ENCODE results near the gene FZD1. TPM values are rescaled to one million over a fixed set of nuclear protein-coding genes. Genes with fewer than 3 reads are reported as not detected.

Gene FZD1
- total RNA-seq, 1 donor from 2014 or later = 24.3 TPM

- no peak for DNase-seq (ENCODE audit: low spot score)
- Mint-ChIP-seq H3K4me3 (ENCODE audit: unreplicated experiment) (no peak overlapping the region), H3K27me3 (ENCODE audit: low read depth) (no peaks in the 10 kb centered on the region), H3K4me1 (ENCODE audit: low read depth) (no peaks in the 10 kb centered on the region), H3K9me3 (ENCODE audit: low read depth) (peaks cover 8% of the 10 kb centered on the region), H3K36me3 (ENCODE audit: low read depth) (peaks cover 2% of the 10 kb centered on the region), H3K27ac (ENCODE audit: unreplicated experiment) (no peak overlapping the region)
- TF ChIP-seq CTCF (IDR thresholded peaks at IDR 0.05) = no peak
Measured at GRCh38 chr7:91230503-91230902, 33.7 kb upstream of the FZD1 start.

- no peaks in the 10 kb centered on the region for H3K9me3 Mint-ChIP-seq (ENCODE audit: low read depth)
- H3K36me3 Mint-ChIP-seq (ENCODE audit: low read depth) = no peaks in the 10 kb centered on the region
- no peak for DNase-seq (ENCODE audit: low spot score)
- no peak for TF ChIP-seq CTCF (IDR thresholded peaks at IDR 0.05)
- no peak overlapping the region for H3K27ac Mint-ChIP-seq (ENCODE audit: unreplicated experiment)
- H3K4me1 Mint-ChIP-seq (ENCODE audit: low read depth) = no peaks in the 10 kb centered on the region
- H3K4me3 Mint-ChIP-seq (ENCODE audit: unreplicated experiment) = no peak overlapping the region
- H3K27me3 Mint-ChIP-seq (ENCODE audit: low read depth) = no peaks in the 10 kb centered on the region
Measured at GRCh38 chr7:91233212-91233611, 31.0 kb upstream of the FZD1 start.

- H3K27me3 Mint-ChIP-seq (ENCODE audit: low read depth) = no peaks in the 10 kb centered on the region
- H3K27ac Mint-ChIP-seq (ENCODE audit: unreplicated experiment) = no peak overlapping the region
- no peak for TF ChIP-seq CTCF (IDR thresholded peaks at IDR 0.05)
Measured at GRCh38 chr7:91235211-91235832, 28.9 kb upstream of the FZD1 start.

DNA sequence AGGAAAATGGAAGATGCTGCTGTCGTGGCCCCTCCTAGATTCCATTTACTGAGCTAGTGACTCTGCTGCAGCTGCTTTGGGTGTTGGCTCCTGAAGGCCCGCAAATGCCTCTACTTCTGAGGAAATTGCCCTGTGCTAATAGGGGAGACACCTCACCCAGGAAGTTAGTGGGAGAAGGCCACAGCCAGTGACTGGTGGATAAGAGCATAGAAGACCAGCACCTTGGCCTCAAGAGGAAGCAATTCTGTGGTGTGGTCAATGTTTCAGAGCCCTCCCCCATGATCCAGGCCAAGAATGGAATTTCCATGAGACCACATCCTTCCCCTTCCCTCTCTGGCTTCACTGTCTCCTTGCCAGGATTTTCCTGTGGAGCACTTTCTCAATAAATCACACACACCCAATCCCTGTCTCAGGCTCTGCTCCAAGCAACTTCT lies 25.0 kb upstream of the FZD1 start:
- no peak for TF ChIP-seq CTCF (IDR thresholded peaks at IDR 0.05)
- Mint-ChIP-seq H3K27me3 (ENCODE audit: low read depth) (no peaks in the 10 kb centered on the region), H3K4me3 (ENCODE audit: unreplicated experiment) (no peak overlapping the region), H3K4me1 (ENCODE audit: low read depth) (peaks cover 30% of the 10 kb centered on the region), H3K36me3 (ENCODE audit: low read depth) (no peaks in the 10 kb centered on the region), H3K9me3 (ENCODE audit: low read depth) (peaks cover 2% of the 10 kb centered on the region), H3K27ac (ENCODE audit: unreplicated experiment) (peak overlapping the region; percentile 49)
- DNase-seq (ENCODE audit: low spot score) = no peak

More at GRCh38 chr7:91235211-91235832, 28.9 kb upstream of the FZD1 start:
- DNase-seq (ENCODE audit: low spot score) = no peak
- Mint-ChIP-seq H3K9me3 (ENCODE audit: low read depth) (peaks cover 2% of the 10 kb centered on the region), H3K36me3 (ENCODE audit: low read depth) (no peaks in the 10 kb centered on the region), H3K4me3 (ENCODE audit: unreplicated experiment) (no peak overlapping the region), H3K4me1 (ENCODE audit: low read depth) (peaks cover 14% of the 10 kb centered on the region)

GRCh38 chr7:91239772-91240171 lies 24.5 kb upstream of the FZD1 start:
- no peaks in the 10 kb centered on the region for H3K36me3 Mint-ChIP-seq (ENCODE audit: low read depth)
- no peak for TF ChIP-seq CTCF (IDR thresholded peaks at IDR 0.05)
- DNase-seq (ENCODE audit: low spot score) = no peak
- no peak overlapping the region for H3K4me3 Mint-ChIP-seq (ENCODE audit: unreplicated experiment)
- peaks cover 2% of the 10 kb centered on the region for H3K9me3 Mint-ChIP-seq (ENCODE audit: low read depth)
- no peaks in the 10 kb centered on the region for H3K27me3 Mint-ChIP-seq (ENCODE audit: low read depth)
- peaks cover 35% of the 10 kb centered on the region for H3K4me1 Mint-ChIP-seq (ENCODE audit: low read depth)
- H3K27ac Mint-ChIP-seq (ENCODE audit: unreplicated experiment) = peak overlapping the region; percentile 65

Data from chondrocyte (in vitro differentiated cells).